Fibroblast of upper back skin (primary cell): Measurements from ENCODE around the gene PAXX.

ENCODE experiments used
- DNase-seq: peaks from one replicate; pipeline ENCODE4 v3.0.0-alpha.2; 2013

The PAXX gene

DNA sequence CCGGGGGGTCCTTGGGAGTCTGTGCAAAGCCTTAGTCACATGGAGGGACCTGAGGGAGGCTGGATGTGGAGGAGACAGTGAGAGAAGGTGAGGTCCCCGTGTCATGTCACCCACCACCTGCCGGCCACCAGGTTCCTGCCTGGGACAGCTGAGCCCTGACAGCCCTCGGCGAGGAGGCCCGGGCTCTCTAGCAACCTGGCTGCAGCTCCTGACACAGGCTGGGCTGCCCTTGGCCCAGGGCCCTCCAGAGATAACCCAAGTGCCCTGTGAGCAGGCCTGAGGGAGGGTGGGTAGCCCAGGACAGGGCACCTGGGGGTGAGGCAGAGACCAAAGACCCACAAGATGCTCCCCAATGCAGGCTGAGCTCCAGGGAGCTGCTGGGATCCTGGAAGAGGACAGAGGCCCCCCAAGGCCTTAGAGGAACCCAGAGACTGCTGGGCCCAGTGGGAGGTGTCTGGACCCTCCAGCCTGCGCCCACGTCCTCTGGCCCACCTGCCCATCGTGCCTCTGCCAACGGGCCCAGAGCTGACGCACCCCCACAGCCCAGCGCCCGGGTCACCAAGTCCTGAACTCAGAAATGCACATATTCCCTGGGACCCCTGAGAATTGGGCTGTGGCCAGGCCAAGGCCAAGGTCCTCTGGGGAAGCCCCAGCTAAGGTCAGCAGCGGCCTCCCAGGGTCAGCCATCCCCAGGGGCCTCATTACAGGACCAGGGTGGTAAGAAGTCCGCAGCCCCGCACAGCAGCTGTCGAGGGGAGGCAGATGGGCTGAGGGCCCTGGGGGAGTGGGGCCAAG is 23.7 kb upstream of the PAXX start:
- no peak for DNase-seq

DNA sequence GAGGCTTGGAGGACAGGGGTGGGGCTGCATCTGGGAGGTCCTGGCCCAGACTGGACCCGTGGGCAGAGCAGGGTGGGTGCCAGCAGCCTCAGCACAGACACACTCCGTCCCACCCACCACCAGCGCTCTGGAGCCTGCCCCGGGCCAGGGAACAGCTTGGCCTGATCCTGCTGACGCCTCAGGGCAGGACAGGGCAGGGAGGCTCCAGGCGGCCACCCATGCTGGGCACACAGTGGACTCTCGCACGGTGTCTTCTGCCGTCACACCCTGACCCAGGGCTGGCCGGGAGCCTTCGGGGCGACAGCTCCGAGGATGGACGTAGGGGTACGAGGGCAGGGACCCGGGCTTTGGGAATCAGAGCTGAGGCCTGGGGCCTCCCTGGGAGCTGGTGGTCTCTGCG is 23.1 kb upstream of the PAXX start:
- DNase-seq, result no peak

DNA sequence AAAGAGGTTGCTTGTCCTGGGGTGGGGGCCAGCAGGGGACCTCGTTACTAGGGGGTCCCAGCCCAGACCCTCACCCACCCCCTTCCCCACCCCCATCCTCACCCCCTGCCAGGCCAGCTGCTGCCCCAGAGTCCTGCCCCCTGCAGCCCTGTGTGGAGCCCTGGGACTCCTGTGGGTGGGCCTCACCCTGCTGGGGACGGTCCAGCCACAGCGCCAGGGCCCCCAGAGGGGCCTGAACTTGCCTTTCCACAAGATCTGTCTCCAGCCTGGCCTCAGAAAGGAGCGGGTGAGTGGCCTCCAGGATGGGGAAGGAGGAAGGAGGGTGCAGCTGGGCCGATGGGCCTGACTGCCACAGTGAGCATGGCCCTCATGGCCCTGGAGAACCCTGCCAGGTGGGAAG is 22.4 kb upstream of the PAXX start:
- DNase-seq, result no peak

DNA sequence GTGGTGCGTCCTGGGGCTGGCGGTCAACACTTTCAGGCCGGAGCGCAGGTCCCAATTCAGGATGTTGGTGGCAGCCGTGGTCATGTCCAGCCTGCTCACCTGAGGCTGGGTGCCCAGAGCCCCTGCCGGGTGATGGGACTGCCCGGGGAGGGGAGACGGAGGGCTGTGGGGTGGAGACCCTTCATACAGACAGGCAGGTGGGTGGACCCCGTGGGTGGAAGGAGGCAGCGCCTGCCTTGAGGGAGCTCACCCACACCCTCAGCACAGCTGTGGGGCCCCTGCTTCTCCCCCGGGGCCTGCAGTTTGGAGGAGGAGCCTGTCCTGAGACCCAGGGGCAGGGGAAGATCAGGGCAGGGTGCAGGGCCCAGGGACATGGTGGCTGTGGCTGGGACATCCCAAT is 21.9 kb upstream of the PAXX start:
- DNase-seq, result no peak

DNA sequence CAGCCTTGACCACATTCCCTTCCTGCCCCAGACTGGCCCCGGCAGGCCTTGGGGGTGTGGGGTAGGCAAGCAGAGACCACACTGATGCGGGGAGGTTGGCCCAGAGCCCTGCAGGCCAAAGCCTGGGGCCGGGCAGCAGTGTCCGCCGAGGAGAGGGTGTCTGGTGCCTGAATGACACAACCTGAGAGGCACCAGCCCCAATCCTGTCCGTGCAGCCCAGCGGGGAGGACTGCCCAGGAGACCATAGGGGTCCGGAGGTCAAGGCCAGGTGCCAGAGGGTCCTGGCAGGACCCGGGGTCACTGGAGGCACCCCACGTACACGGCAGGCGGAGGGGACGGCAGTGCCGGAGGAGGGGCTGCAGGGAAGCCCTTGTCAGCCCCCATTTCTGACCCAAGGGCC is 20.5 kb upstream of the PAXX start:
- no peak for DNase-seq

DNA sequence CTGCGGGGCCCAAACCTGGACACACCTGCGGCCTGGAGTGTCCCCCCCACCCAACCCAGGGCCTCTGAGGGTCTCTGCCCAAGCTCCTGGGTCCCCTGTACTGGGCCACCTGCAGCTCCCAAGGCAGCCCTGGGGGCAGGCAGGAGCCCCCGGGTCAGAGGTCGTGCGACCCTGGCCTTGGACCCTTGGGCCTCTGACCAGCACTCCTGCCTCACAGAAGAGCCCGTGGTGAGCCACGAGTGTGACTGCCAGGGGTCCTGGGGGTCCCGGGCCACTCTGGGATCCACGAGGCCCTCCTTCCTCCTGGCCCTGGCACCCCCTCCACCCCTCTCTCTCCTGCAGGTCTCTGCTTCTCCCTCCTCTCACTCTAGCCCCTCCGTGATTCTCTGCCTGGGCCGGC is 19.9 kb upstream of the PAXX start:
- DNase-seq, result no peak

DNA sequence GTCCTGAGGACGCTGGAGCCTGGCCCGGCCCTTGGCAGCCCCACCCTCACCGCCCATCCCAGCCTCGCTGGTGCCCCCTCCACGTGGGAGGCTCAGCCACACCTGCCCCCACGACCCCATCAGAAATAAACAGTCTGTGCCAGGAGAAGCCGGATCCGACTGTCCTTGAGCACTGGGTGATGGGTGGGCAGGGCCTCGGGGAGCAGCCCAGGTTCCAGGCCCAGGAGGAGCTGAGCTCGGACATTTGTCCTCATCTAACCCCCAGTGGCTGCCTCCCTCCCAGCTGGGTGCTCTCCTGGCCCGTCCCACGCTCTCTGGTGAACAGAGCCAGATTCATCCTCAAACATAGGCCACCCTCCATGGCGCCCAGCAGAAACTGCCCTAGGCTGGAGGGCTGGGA is 19.5 kb upstream of the PAXX start:
- no peak for DNase-seq

DNA sequence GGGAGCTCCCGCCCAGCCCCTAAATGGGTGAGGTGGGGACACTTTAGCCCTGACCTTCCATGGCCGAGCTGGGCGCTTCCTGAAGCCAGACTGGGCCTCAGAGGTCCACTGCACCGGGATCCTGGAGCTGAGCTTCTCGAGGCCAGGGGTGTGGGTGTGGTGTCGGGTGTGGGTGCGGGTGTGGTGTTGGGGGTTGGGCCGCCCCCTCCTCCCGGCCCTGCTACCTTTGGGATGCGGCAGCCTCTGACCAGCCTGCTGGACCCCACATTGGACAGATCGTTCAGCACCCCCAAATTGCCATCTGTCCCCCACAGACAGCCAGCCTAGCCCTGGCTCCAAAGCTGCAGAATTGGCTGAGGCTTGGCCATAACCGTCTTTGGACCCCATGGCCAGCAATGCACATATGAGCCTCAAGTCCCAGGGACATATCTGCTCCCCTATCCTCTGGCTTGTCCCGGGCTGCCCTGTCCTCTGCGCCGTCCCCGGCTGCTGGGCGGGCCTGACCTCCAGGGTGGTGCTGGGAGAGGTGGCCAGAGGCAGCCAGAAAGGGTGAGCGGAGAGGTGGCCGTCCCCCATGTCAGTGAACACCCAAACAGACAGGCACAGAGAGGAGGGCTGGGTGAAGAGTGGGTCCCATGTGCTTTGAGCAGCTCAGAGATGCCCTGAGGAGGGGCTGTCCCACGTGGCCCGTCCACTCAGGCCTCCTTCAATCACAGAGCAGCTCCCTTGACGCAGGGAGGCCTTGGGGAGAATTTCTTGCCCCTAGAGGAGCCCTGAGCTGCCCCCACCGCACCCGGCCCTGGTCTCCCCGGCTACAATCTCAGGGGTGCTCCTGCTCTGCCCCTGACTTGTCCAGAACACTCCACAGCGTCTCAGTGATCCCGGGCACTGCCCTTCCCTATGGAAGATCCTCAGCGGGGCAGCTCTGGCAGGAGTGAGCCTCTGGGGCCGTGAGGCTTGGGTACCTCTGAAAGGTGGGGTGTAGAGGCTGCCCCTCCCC is 18.3 kb upstream of the PAXX start:
- no peak for DNase-seq

DNA sequence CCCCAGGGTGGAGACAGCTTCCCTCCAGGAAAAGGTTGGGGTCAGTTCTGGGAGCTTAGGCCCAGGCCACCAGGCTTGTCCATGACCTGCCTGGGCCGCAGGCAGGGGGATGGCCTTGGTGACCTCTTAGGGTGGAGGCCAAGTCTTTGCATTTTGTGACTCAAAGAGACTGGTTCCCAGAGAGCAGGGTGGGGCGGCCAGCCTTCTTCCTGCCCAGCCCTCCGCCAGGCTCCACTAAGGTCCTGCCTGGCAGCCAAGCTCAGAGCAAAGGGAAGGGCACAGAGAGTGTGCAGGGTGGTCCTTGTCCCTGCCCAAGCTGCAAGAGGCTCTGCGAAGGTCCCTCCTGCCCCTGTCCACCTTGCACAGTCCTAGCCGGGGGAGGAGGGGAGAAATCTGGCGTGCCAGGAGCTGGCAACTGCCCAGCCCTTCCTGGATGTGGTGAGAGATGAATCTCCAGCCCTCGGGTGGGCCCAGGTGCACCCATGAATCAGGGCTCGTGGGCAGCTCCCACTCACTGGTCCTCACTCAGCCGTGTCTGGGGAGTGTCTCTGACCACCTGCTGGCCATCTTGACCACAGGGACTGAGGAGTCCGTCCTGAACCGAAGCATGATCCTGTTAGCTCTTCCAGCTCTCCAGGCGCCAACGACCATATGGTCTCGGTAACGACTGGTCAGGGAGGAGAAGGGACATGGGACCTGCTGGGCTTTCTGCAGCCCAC is 17.2 kb upstream of the PAXX start:
- DNase-seq, result no peak

DNA sequence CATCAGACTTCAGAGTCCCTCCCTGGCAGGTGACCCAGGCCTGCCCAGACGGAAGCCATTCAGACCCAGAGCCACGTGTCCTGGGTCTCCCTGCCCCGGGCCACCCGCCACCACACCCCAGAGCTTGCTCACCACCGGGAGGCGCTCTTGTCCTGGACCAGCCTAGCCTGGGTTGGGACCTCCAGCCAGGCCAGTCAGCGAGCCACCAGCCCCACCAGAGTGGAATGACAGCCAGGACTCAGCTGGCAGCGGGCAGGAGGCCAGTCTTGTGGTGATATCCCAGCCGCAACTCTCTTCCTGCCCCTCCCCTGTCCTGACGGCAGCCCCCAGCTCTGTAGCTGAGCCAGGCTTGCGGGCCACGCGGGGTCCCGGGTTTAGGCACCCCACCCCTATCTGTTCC is 16.6 kb upstream of the PAXX start:
- no peak for DNase-seq

DNA sequence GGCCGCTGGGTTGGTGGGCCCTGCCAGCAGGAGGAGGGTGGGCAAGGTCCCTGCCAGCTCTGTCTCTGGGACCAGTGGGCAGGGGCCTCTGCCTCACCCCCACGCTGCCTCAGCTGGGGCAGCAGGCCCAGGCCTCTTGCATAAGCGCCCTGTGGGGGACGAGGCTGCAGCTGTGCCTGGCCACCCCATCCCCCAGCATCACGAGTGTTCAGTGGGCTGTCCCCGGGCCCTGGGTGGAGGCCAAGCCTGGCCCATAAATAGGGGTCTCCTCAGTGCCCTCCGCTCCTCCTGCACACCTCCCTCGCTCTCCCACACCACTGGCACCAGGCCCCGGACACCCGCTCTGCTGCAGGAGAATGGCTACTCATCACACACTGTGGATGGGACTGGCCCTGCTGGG is 15.0 kb upstream of the PAXX start, which contains the start of gene PTGDS:
TSS of gene PTGDS (plus strand) at position 282 of the 400 bp plus-strand sequence. CDS start at position 357, 75 bp downstream.
- DNase-seq, result no peak

DNA sequence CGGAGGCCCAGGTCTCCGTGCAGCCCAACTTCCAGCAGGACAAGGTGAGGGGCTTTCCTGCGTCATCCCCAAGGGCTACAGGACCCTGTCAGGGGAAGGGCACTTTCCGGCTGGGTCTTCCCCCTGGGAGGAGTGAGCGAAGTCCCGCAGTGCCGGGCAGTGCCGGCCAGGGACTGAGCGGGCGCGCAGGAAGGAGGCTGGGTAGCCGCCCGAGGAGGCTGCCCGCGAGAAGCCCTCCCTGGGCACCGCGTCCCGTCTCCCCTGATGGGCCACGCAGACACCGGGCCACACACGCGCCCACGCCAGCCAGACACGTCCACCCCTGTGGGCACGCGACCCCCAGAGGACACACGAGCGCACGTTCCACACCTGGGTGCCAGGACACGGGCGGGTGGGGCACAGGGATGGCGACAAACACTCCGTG is 14.6 kb upstream of the PAXX start:
- no peak for DNase-seq

DNA sequence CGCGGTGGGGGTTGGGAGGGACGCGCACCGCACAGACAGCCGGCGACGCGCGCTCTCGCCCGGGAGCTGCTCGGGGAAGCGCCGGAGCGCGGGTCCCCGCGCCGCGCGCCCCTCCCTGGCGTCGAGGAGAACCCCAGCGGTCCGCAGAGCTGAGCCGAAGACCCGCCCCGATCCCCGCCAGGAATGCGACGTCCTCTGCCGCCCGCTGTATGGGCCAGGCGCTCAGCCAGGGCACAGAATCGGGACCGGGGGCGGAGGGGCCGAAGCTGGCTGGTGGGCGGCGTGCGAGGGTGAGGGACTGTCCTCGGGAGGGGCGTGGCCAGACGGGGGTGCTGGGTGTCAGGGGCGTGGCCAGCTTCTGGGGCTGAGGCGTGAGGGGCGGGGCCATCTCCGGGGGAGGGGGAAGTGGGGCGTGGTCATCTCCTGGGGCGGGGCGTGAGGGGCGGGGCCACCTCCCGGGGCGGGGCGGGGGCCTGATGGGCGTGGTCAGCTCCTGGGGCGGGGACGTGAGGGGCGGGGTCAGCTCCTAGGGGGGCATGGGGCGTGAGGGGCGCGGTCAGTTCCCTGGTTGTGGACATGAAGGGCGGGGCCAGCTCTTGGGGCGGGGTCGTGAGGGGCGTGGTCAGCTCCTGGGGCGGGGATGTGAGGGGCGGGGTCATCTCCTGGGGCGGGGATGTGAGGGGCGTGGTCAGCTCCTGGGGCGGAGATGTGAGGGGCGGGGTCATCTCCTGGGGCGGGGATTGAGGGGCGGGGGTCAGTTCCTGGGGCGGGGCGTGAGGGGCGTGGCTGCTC is 14.0 kb upstream of the PAXX start:
- DNase-seq, result peak; percentile 22

DNA sequence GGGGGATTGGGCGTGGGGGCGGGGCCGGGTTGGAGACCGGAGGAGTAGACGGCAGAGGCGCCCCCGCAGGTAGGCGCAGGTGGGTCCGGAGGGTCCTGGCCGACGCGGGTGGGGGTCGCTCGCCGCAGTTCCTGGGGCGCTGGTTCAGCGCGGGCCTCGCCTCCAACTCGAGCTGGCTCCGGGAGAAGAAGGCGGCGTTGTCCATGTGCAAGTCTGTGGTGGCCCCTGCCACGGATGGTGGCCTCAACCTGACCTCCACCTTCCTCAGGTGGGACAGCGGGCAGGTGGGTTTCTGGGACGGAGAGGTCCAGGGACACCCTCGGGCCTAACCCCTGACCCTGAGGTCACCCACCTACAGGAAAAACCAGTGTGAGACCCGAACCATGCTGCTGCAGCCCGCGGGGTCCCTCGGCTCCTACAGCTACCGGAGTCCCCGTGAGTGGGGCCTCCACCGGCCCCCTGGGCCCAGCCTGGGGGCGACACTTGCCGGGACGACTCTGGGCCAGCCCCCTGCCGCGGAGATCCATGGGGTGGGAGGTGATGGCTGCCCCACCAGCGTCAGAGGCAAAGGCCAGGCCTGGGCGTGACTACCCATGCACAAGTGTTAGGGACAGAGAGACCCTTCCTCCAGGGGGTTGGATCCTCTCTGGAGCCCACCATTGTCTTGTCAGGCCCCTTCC is 13.2 kb upstream of the PAXX start:
- no peak for DNase-seq

DNA sequence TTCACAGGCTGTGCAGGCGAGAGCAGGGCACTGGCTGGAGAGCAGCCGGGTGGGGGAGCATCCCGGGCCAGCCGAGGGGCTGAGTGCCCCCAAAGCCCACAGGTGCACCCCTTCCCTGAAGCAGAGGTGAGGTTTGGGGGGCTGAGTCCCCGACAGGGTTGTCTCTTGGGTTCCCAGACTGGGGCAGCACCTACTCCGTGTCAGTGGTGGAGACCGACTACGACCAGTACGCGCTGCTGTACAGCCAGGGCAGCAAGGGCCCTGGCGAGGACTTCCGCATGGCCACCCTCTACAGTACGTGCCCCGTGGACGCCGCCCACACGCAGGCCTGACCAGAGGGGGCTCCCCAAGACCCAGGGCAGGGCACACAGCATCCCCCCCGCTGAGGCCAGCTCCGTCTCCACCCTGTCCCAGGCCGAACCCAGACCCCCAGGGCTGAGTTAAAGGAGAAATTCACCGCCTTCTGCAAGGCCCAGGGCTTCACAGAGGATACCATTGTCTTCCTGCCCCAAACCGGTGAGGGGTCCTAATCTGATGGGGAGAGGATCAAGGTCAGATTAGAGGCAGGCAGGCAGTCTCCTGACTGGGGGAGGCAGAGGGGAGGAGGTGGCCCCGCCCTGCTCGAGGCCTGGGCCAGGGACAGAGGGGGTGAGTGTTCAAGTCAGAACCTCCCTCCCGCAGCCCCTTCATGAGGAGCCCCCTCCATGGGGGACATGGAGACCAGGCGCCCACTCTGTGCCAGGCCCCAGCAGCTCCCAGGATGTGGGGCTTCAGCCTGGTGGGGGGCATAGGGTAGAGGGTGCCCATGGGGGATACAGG is 12.2 kb upstream of the PAXX start:
- no peak for DNase-seq

DNA sequence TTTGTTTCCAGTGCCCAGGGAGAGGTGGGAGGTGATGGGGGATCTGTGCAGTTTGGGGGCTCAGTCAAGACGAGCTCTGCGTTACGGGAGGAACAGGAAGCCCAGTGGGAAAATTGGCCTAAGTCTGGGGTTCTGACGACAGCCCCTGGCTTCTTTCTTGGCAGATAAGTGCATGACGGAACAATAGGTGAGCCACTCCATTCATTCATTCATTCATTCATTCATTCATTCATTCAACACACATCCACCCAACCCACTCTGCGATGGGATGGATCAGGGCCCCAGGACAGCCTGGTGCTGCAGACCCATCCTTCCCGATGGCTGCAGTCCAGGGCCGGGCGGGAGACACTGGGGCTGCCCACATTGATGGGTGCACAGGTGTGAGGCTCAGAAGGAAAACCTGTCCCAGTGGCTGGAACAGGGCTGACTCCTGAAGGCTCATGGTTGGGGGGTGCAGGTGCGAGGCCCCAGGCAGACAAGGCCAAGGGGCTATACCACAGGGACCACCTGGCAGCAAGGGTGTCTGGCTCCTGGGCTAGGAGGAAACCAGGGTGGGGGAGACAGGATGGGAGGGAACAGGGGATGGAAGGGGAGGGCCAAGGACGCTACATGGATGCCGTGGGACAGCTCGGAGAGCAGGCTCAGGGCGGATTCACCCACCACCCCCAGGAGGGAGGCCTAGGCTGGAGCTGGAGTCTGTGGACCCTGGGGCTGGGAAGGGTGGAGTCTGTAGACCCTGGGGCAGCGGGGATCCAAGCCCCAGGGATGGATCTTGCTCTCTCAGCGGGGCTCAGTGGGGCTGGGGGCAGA is 11.3 kb upstream of the PAXX start:
- no peak for DNase-seq

DNA sequence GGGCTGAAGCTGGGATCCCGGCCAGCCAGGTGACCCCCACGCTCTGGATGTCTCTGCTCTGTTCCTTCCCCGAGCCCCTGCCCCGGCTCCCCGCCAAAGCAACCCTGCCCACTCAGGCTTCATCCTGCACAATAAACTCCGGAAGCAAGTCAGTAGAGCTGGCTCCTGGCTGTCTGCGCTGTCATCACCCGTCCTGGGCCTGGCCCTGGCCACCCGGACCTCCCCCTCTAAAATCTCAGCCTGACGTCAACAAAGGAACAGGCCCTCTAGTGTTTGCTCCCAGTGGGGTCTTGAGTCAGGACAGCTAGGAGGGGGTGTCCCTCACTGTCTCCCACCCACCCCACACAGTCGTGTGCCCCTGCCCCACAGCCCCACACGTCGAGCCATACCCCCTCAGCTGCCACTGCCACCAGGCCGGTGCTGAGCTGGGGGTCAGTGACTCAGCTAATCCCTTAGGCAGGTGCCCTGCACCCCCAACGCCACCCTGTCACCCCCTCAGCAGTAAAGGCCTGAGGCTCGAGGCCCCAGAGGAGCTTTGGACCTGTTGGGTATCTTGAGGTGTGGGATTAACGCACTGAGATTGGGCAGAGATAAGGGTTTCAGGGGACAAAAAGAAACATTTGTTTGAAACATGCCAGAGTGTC is 10.5 kb upstream of the PAXX start:
- DNase-seq, result no peak

DNA sequence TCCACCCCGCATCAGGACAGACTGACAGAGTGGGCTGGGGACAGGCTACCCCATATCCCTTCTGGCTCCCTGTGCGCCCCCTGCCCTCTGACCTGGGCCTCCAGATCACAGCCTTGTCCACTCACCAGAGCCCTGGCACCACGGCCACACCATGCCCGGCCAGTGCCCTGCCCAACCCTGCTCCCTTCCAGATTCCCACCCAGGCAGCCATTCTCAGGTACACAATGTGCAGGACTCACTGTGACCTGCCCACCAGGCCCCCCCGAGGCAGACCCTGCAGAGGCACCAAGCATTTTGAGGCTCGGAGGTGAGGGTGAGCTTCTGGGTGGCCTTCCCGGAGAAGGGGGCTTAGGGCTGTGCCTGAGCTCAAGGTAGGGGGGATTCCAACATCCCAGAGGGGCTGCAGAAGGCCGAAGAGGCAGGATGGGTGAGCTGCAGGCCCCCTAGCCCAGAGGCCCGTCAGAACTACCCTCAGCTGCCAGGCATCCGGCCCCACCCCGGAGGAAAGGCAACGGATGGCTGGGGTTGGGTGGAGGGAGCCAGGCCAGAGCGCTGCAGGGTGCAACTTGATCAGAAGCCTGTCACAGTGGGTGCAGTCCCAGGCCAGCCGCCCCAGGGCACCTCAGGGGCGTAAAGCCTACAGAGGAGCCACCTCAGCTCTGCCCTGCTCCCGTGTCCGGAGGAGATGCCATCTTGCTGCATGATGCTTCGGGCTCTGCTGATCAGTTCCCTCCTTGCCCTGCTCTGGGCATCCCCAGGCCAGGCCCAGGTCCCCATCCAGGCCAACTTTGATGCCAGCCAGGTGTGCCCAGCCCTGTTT is 9.8 kb upstream of the PAXX start, which contains the start of gene LCNL1:
TSS of gene LCNL1 (plus strand) at position 762 of the 820 bp plus-strand sequence. CDS start 594 bp downstream, outside the sequence.
- DNase-seq, result no peak
